Renal cortex interstitium (tissue), 11 donors: ENCODE data around the gene NCR2. TPM values are rescaled to one million over a fixed set of nuclear protein-coding genes. Genes with fewer than 3 reads are reported as not detected.
A peak's percentile ranks its signal among the peaks of the same experiment; 100 is the strongest.

ENCODE experiments used
- DNase-seq, 11 donors: peaks; one replicate each; pipeline ENCODE4 v3.0.0-alpha.2; 2013; ENCODE audit warnings: low read depth in 9 of 11, low spot score in 4 of 11; ENCODE audit errors: extremely low read depth in 1 of 11
- polyA plus RNA-seq, 3 donors: library from polyadenylated mRNA; unstranded; fragments of 120-200 nt; gene quantifications; one replicate each; pipeline ENCODE4 v1.2.1, GENCODE V29; 2013; ENCODE audit not compliant: insufficient read length in 3 of 3

NCR2 gene
- polyA plus RNA-seq, 3 donors: not detected

DNA sequence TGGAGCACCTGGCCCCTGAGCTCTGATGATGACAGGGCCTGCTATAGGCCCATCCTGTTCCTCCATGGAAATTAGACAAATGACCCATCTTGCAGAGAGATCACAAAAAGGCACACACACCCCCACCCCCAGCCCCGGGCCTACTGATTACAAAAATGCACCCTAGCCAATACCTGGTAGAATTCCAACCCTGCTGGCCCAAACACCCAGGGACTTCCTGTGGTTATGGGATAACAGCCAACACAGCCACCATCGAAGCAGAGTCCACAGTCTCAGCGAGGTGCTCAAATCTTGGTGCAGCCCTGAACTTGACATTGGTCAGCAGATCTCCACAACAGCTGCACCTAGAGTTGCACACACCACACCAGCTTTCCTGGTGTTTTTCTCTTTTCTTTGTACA, 17.0 kb downstream of the NCR2 start:
- no peak for DNase-seq

DNA sequence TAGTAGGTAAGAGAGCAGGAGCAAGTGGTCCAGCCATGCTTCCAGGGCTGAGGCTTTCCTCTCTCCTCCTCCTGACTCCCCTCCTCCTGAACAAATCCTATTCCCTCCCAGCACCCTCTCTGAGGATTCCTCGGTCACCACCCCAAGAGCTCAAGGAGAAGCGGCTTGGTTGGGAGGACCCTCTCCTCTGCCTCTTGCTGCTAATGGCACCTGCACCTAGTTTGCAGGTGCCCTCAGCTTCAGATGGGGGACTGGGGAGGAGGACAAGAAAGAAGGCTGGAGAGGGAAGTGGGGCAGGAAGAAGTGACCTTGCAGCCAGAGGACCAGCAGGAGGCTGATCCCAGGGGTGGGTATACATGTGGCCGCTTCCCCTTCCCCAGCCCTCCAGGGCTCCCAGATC, 17.5 kb downstream of the NCR2 start:
- no peak for DNase-seq

GRCh38 chr6:41353333-41353732, 17.9 kb downstream of the NCR2 start:
- no peak for DNase-seq

GRCh38 chr6:41355952-41356351, 20.5 kb downstream of the NCR2 start:
- no peak for DNase-seq

- DNase-seq: no peak
These were observed 21.4 kb downstream of the NCR2 start for GRCh38 chr6:41356825-41357224.

- DNase-seq: no peak
These were observed 23.1 kb downstream of the NCR2 start for GRCh38 chr6:41358503-41358902.

DNA sequence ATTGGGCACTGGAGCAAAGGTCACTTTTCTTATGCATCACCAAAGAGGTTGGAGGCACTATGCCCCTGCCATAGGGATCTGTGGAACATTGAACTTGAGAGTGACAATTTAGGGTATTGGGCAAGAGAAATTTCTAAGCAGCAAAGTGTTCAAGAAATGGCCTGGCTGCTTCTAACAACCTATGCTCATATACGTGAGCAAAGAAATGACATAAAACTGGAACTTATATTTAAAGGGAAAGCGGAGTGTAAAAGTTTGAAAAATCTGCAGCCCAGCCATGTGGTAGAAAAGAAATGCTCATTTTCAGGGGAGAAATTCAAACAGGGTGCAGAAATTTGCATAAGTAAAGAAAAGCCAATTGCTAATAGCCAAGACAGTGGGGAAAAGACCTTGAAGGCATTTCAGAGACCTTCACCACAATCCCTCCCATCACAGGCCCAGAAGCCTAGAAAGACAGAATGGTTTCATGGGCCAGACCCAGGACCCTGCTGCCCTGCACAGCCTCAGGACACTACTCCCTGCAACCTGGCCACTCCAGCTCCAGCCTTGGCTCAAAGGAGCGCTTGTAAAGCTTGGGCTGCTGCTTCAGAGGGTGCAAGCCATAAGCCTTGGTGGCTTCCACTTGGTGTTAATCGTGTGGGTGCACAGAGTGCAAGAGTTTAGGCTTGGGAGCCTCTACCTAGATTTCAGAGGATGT, 24.4 kb downstream of the NCR2 start:
- no peak for DNase-seq

GRCh38 chr6:41360314-41360685, 24.9 kb downstream of the NCR2 start:
- DNase-seq: no peak

- DNase-seq: no peak
These were observed 30.7 kb downstream of the NCR2 start for GRCh38 chr6:41366150-41366549.

DNA sequence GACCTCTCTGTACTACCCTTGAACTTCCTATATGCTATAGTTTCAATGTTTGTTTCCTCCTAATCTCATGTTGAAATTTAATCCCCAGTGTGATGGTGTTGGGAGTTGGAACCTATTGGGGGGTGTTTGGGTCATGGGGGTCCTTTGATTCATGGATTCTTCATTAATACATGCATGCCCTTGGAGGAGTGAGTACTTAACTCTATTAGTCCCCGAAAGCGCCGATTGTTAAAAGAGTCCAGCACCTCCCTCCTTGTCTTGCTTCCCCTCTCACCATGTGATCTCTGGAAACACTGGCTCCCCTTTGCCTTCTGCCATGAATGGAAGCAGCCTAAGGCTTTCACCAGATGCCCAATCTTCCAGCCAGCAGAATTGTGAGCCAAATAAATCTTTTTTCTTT, 31.7 kb downstream of the NCR2 start:
- DNase-seq: no peak

- DNase-seq: peak in 8 of 11 donors; percentile 62 to 80 (median 72)
These were observed 32.3 kb downstream of the NCR2 start for GRCh38 chr6:41367700-41368099.

- no peak for DNase-seq
These were observed 35.2 kb downstream of the NCR2 start for GRCh38 chr6:41370488-41371111.

GRCh38 chr6:41371461-41371991, 36.1 kb downstream of the NCR2 start:
- DNase-seq: peak in 4 of 11 donors; percentile 30 to 46 (median 40)

DNA sequence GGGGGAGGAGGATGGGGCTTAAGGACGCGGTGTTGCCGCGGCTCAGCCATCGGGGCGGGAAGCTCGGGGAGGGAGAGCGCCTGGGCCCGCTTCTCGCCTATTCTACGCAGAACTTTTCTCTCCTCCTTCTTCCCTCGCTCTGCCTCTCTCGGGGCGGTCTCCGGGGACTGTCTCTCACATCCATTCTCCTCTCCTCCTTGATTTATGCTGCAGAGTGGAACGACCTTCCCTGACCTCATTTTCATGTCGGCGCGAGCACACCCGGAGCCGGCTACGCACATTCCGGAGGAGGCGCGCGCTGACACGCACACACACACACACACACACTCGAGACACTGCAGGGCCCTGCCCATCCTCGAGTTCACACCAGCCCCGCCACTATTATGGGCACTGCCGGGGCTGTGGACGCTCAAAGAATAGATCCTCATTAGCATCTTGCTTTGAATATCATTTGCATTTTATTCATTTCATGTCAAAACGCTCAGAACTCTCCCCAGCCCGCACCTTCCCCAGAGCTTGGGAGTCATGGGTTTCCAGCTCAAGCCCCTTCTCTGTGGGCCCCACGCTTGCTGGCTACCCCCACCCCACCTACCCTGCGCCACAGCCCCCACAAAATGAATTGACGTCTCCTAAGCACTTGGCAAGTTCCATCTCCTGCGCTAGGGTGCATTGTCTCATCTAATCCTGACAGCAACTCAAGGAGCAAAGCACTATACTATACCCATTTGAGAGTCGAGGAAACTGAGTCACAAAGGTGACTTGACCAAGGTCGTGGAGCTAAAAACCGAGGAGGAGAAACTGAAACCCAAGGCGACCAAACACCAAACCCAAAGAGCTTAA, 36.8 kb downstream of the NCR2 start:
- peak in 5 of 11 donors; percentile 38 to 47 (median 46) for DNase-seq

- peak in 4 of 11 donors; percentile 17 to 42 (median 32) for DNase-seq
These were observed 37.6 kb downstream of the NCR2 start for GRCh38 chr6:41372832-41373626.

GRCh38 chr6:41373627-41373918, 38.2 kb downstream of the NCR2 start:
- DNase-seq: peak in 1 of 11 donors; percentile 15

DNA sequence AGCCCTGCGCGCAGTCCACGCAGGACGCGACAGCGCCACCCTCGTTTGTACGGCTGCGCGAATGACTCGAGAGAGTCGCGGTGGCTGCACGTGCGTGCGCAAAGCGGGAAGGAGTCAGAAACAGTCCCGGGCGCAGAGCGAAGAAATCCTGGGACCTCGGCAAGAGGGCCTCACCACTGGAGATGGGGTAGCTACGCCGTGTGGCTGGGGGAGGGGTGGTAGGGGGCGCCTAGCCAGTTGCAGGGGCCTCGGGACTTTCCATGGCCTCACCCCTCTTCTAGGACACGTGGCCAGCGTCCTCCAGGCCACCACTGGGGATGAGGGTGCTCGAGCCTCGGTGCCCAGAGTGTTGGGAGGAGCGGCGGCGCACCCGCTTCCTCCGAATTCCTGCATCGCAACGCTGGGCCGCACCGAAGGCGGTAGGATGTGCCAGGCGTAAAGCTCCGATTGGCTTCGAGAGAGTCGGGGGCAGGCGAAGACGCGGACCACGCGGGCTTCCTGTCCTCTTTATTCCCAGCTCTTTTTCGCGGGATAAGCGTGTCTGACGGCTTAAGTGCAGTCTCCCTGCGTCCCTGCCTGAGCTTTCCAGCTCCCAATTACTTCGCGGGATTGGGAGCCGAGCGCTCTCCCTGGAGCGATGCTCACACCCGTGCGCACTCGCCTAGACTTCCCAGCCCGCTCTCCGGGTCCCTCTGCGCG, 38.7 kb downstream of the NCR2 start:
- DNase-seq: peak in 3 of 11 donors; percentile 13 to 26 (median 16)
